CD8-positive, alpha-beta memory T cell (primary cell): ENCODE data around the gene SRXN1. TPM values are rescaled to one million over a fixed set of nuclear protein-coding genes. Genes with fewer than 3 reads are reported as not detected.

ENCODE experiments used
- CTCF ChIA-PET: fragments of 350-600 bp; sonication (Branson Sonifier 250); formaldehyde crosslinking; loops from one replicate; lab custom pipeline; 2021; ENCODE audit warnings: antibody characterized with exemption; lab: Charles Lee
- POLR2A ChIA-PET: fragments of 350-600 bp; sonication (Branson Sonifier 250); formaldehyde crosslinking; loops from one replicate; lab custom pipeline; 2021; ENCODE audit warnings: antibody characterized with exemption; lab: Charles Lee
- DNase-seq, 5 donors: peaks; one replicate each; pipeline versions ENCODE4 v3.0.0 to v3.0.0-alpha.2; 2020 to 2022; ENCODE audit warnings: mixed read lengths in 1 of 5
- H3K27ac ChIP-seq: one replicate; pipeline ENCODE4 v1.7.0; 2013; ENCODE audit warnings: low read depth, mild to moderate bottlenecking, low read length, moderate library complexity
- H3K27me3 ChIP-seq: 2 replicates; pipeline ENCODE4 v1.7.0; 2013; ENCODE audit warnings: low read length, mild to moderate bottlenecking; ENCODE audit not compliant: insufficient read depth, poor library complexity, severe bottlenecking
- H3K36me3 ChIP-seq: 2 replicates; pipeline ENCODE4 v1.7.0; 2013; ENCODE audit warnings: mild to moderate bottlenecking, low read length, moderate library complexity; ENCODE audit not compliant: insufficient read depth
- H3K4me1 ChIP-seq: 2 replicates; pipeline ENCODE4 v1.7.0; 2013; ENCODE audit warnings: mild to moderate bottlenecking, low read length, moderate library complexity; ENCODE audit not compliant: insufficient read depth
- H3K4me3 ChIP-seq: 2 replicates; pipeline ENCODE4 v1.7.0; 2013; ENCODE audit warnings: mild to moderate bottlenecking, low read length
- H3K9me3 ChIP-seq: 2 replicates; pipeline ENCODE4 v1.7.0; 2013; ENCODE audit warnings: mild to moderate bottlenecking, low read length
- H3K27ac Mint-ChIP-seq, 8 donors: one replicate each; pipeline ENCODE4 v1.8.0; 2020 to 2021; ENCODE audit warnings: mixed read lengths in 8 of 8, mild to moderate bottlenecking in 6 of 8, inconsistent platforms in 3 of 8, moderate library complexity in 3 of 8
- H3K27me3 Mint-ChIP-seq, 2 donors: one replicate each; pipeline ENCODE4 v1.8.0; 2020 to 2021; ENCODE audit warnings: mixed read lengths in 2 of 2, mild to moderate bottlenecking in 1 of 2, moderate library complexity in 1 of 2
- H3K36me3 Mint-ChIP-seq, 3 donors: one replicate each; pipeline ENCODE4 v1.8.0; 2020 to 2021; ENCODE audit warnings: mixed read lengths in 3 of 3, inconsistent platforms in 1 of 3, mild to moderate bottlenecking in 1 of 3
- H3K4me1 Mint-ChIP-seq, 3 donors: one replicate each; pipeline ENCODE4 v1.8.0; 2020 to 2021; ENCODE audit warnings: mixed read lengths in 3 of 3, inconsistent platforms in 1 of 3, mild to moderate bottlenecking in 1 of 3
- H3K4me3 Mint-ChIP-seq, 7 donors: one replicate each; pipeline ENCODE4 v1.8.0; 2020 to 2021; ENCODE audit warnings: mixed read lengths in 7 of 7, mild to moderate bottlenecking in 6 of 7, moderate library complexity in 4 of 7, inconsistent platforms in 2 of 7
- H3K9me3 Mint-ChIP-seq, 5 donors: one replicate each; pipeline ENCODE4 v1.8.0; 2020 to 2022; ENCODE audit warnings: mixed read lengths in 5 of 5, mild to moderate bottlenecking in 3 of 5, moderate library complexity in 2 of 5, inconsistent platforms in 1 of 5
- polyA plus RNA-seq: library from polyadenylated mRNA; unstranded; fragments of 300-500 nt; fragmentation: Illumina TruSeq; gene quantifications from one replicate; pipeline ENCODE4 v1.2.3, GENCODE V29; 2021
- total RNA-seq, 2 experiments: library from RNA; stranded (reverse); gene quantifications; one replicate each; pipeline ENCODE4 v1.2.3, GENCODE V29; 2021

Gene SRXN1
- total and polyA plus RNA-seq, 3 experiments from 2014 or later: 20.3 to 26.3 (median 25.9) TPM

DNA sequence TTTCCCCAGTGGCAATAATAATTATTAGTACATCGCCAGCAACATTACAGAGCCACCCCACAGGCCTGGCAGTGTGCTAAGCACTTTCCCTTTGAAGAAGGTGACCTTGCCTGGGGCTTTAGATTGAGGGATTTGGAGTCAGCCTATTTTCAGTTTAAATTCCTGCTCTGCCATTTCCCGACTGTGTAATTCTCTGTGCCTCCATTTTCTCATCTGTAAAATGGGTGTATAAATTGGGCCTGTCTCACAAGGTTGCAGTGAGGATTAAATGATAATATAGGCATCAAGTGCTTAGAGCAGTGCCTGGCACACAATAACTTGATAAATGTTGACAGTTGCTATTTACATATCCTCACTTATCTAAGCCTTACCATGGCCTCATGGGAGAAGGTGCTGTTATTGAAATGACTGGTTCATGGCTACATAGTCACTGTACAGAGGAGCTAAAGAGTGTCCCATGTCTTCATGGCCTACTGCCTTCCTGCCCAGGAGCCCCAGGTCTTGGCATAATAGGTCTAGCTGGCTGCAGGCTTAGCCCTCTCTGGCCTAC, 27.7 kb upstream of the SRXN1 start:
- ChIA-PET CTCF (no interaction called here), POLR2A (no interaction called here)
- peaks cover 0 to 3% (median 0%) of the 10 kb centered on the region in 5 donors for H3K9me3 Mint-ChIP-seq
- Histone ChIP-seq H3K4me1 (peaks cover 5% of the 10 kb centered on the region), H3K9me3 (no peaks in the 10 kb centered on the region), H3K27me3 (peaks cover 33% of the 10 kb centered on the region), H3K27ac (no peak overlapping the region), H3K36me3 (no peaks in the 10 kb centered on the region), H3K4me3 (no peak overlapping the region)
- H3K4me1 Mint-ChIP-seq: peaks cover 3 to 5% (median 5%) of the 10 kb centered on the region in 3 donors
- H3K36me3 Mint-ChIP-seq: peaks cover 0 to 1% (median 0%) of the 10 kb centered on the region in 3 donors
- no peak overlapping the region for H3K27ac Mint-ChIP-seq
- no peak overlapping the region for H3K4me3 Mint-ChIP-seq
- H3K27me3 Mint-ChIP-seq: peaks cover 60 to 64% of the 10 kb centered on the region in 2 donors
- no peak for DNase-seq

DNA sequence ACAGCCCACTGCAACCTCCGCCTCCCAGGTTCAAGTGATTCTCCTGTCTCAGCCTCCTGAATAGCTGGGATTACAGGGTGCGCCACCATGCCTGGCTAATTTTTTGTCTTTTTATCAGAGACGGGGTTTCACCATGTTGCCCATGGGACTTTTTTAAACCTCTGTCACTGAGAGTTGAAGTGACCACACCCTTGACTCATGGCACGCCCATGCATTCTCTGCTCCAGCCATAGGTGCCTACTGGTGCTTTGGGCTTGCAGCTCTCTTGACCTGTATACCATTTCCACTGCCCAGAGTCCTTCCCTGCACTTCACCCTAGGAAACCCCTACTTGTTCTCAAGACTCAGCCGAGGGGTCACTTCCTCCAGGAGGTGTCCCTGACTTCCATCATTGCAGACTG, 25.0 kb upstream of the SRXN1 start:
- no peaks in the 10 kb centered on the region for H3K36me3 ChIP-seq
- H3K4me1 ChIP-seq: peaks cover 6% of the 10 kb centered on the region
- Mint-ChIP-seq H3K27ac (no peak overlapping the region), H3K36me3 (peaks cover 0 to 1% (median 0%) of the 10 kb centered on the region in 3 donors), H3K27me3 (peaks cover 64 to 81% of the 10 kb centered on the region in 2 donors), H3K9me3 (peaks cover 0 to 4% (median 0%) of the 10 kb centered on the region in 5 donors), H3K4me3 (no peak overlapping the region), H3K4me1 (peaks cover 3 to 6% (median 6%) of the 10 kb centered on the region in 3 donors)
- ChIA-PET POLR2A (no interaction called here), CTCF (interaction anchor here (0.9 kb wide), 1 partner anchor 15 kb away, joined by 3 read pairs; no protein-coding TSS in a partner anchor)
- no peak overlapping the region for H3K4me3 ChIP-seq
- H3K9me3 ChIP-seq: no peaks in the 10 kb centered on the region
- no peak overlapping the region for H3K27ac ChIP-seq
- no peak for DNase-seq
- peaks cover 54% of the 10 kb centered on the region for H3K27me3 ChIP-seq

DNA sequence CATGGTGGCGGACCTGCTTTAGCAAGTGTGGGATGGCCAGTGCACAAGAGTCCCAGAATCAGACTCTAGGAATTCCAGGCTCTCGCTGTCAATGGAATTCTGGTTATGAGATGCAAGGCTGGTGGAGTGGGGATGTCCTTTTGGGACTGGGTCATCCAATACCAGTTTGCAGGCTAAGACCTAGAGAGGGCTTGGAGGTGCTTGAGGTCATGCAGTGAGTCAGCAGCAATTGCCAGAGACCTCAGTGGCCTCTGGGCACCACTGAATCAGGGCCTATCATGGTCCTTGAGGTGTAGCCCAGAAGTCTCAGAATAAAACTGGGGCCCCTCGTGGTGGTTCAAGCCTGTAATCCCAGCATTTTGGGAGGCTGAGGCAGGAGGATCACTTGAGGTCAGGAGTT, 24.0 kb upstream of the SRXN1 start:
- H3K27me3 Mint-ChIP-seq: peaks cover 64 to 83% of the 10 kb centered on the region in 2 donors
- Histone ChIP-seq H3K27ac (no peak overlapping the region), H3K27me3 (peaks cover 55% of the 10 kb centered on the region), H3K9me3 (no peaks in the 10 kb centered on the region), H3K36me3 (no peaks in the 10 kb centered on the region), H3K4me1 (peaks cover 6% of the 10 kb centered on the region), H3K4me3 (no peak overlapping the region)
- ChIA-PET POLR2A (no interaction called here), CTCF (no interaction called here)
- DNase-seq: no peak
- peaks cover 0 to 4% (median 0%) of the 10 kb centered on the region in 5 donors for H3K9me3 Mint-ChIP-seq
- H3K4me1 Mint-ChIP-seq: peaks cover 3 to 9% (median 6%) of the 10 kb centered on the region in 3 donors
- H3K36me3 Mint-ChIP-seq: peaks cover 0 to 1% (median 0%) of the 10 kb centered on the region in 3 donors
- no peak overlapping the region for H3K4me3 Mint-ChIP-seq
- H3K27ac Mint-ChIP-seq: no peak overlapping the region

DNA sequence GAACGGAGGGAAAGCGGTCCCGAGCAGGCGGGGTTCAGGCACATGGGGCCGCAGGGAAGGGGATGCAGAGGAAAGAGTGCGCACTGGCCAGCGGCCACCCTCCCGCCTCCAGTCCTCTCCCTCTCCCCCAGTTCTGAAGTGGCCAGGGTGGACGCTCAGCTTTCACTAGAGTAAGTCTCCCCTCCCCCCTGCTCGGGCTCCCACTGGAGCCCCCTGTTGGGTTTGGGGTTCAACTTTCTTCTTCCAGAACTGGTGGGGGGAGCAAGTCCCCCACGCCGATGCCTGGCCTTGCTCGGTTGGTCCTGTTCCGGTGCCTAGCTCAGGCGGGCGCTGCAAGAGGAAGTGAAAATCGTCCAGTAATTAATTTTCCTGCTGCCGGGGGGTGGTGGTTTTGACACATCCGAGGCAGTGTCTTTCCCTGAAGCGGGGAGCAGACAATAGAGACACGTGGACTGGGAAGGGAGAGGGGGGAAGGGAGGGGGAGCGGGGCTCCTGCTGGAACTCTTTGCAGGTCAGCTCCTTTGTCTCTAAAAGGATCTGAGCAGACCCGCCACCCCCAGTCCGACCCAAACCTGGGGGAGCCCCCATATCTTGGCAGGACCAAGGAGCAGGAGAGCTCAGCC, 23.4 kb upstream of the SRXN1 start:
- peaks cover 55% of the 10 kb centered on the region for H3K27me3 ChIP-seq
- H3K27me3 Mint-ChIP-seq: peaks cover 66 to 83% of the 10 kb centered on the region in 2 donors

DNA sequence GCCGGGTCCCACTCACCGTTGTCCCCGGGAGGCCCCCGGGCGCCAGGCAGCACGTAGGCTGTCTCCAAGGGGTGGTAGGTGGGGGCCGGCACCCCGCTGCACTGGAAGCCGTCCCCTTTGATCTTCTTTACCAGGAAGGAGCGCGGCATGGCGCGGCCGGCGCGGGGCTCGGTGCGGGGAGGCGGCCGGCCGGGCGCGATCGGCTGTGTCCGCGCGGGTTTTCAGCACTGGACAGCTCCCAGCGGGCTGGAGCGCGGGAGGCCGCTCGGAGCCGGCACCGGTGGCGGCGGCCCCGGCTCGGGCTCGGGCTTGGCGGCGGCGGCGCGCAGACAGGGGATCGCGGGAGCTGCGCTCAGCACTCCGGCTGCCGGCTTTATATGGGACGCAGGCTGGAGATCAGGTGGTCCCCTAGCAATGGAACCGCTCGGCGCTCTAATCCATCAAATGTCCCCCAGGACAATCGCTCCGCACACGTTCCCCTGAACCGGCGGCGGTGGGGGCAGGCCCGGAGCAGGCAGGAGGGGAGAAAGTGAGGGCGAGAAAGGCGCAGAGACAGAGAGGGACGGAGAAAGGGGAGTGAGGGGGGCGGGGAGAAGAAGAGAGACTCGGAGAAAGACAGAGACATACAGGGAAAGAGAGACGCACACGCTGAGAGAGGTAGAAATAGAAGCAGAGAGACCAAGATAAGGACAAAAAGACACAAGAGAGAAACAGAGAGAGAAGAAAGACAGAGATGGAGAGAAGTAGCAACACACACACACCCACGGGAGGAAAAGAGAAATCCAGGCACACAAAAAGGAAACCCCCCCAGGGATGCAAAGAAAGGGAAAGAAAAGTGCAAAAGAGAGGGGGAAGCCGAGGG, 22.7 kb upstream of the SRXN1 start, which contains the start of gene SCRT2:
Gene SCRT2 (minus strand): TSS at position 350 of the 862 bp plus-strand sequence. CDS start 201 bp downstream, at position 149.
- Mint-ChIP-seq H3K9me3 (peaks cover 0 to 4% (median 0%) of the 10 kb centered on the region in 5 donors), H3K4me1 (peaks cover 5 to 9% (median 6%) of the 10 kb centered on the region in 3 donors), H3K36me3 (peaks cover 0 to 1% (median 0%) of the 10 kb centered on the region in 3 donors), H3K27me3 (peaks cover 62 to 83% of the 10 kb centered on the region in 2 donors), H3K27ac (peak within 1 kb of the TSS in 1 of 8 donors; percentile 12), H3K4me3 (peak within 1 kb of the TSS in 2 of 7 donors; percentile 24 to 56)
- CTCF ChIA-PET: no interaction called here
- DNase-seq: peak; percentile 37 to 69 (median 49)
- peaks cover 55% of the 10 kb centered on the region for H3K27me3 ChIP-seq
- POLR2A ChIA-PET: interaction anchor here (0.6 kb wide), 1 partner anchor 32 kb away, joined by 3 read pairs; no protein-coding TSS in a partner anchor
- peak within 1 kb of the TSS; percentile 38 for H3K27ac ChIP-seq
- H3K4me1 ChIP-seq: peaks cover 6% of the 10 kb centered on the region
- H3K36me3 ChIP-seq: no peaks in the 10 kb centered on the region
- H3K9me3 ChIP-seq: no peaks in the 10 kb centered on the region
- no peak within 1 kb of the TSS for H3K4me3 ChIP-seq

More for the DNA sequence above, 23.4 kb upstream of the SRXN1 start:
- Histone ChIP-seq H3K4me1 (peaks cover 6% of the 10 kb centered on the region), H3K27ac (no peak overlapping the region), H3K36me3 (no peaks in the 10 kb centered on the region), H3K9me3 (no peaks in the 10 kb centered on the region), H3K4me3 (no peak overlapping the region)
- Mint-ChIP-seq H3K36me3 (peaks cover 0 to 1% (median 0%) of the 10 kb centered on the region in 3 donors), H3K4me1 (peaks cover 4 to 9% (median 6%) of the 10 kb centered on the region in 3 donors), H3K4me3 (no peak overlapping the region), H3K27ac (peak overlapping the region in 1 of 8 donors; percentile 12), H3K9me3 (peaks cover 0 to 4% (median 0%) of the 10 kb centered on the region in 5 donors)
- no peak for DNase-seq
- ChIA-PET POLR2A (interaction anchor here (0.6 kb wide), 1 partner anchor 32 kb away, joined by 3 read pairs; no protein-coding TSS in a partner anchor), CTCF (no interaction called here)

DNA sequence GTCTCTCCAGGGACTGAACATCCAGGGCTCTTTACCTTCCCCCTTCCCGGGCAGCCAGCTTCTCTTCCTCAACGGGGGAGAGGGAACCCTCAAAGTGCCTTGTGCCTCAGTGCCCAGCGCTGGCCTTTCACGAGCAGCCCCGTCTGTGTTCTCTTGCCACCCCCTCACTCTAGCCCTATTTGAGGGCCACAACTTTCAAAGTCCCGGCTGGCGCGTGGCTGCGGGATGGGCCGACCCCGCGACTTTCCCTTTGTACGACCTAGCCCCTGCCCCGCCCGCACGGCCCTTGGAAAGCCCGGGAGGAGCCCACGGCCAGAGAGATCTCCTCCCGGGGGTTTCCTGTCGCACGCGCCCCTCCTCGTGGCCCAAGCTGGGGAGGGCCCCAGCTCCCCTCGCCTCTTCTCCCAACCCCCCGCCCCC, 22.0 kb upstream of the SRXN1 start:
- Histone ChIP-seq H3K9me3 (no peaks in the 10 kb centered on the region), H3K4me1 (peaks cover 6% of the 10 kb centered on the region), H3K4me3 (no peak overlapping the region), H3K27me3 (peaks cover 55% of the 10 kb centered on the region), H3K36me3 (no peaks in the 10 kb centered on the region), H3K27ac (no peak overlapping the region)
- DNase-seq: no peak
- H3K27ac Mint-ChIP-seq: no peak overlapping the region
- H3K36me3 Mint-ChIP-seq: peaks cover 0 to 1% (median 0%) of the 10 kb centered on the region in 3 donors
- H3K9me3 Mint-ChIP-seq: peaks cover 0 to 4% (median 0%) of the 10 kb centered on the region in 5 donors
- no peak overlapping the region for H3K4me3 Mint-ChIP-seq
- CTCF ChIA-PET: no interaction called here
- peaks cover 62 to 83% of the 10 kb centered on the region in 2 donors for H3K27me3 Mint-ChIP-seq
- H3K4me1 Mint-ChIP-seq: peaks cover 5 to 9% (median 6%) of the 10 kb centered on the region in 3 donors
- POLR2A ChIA-PET: no interaction called here

DNA sequence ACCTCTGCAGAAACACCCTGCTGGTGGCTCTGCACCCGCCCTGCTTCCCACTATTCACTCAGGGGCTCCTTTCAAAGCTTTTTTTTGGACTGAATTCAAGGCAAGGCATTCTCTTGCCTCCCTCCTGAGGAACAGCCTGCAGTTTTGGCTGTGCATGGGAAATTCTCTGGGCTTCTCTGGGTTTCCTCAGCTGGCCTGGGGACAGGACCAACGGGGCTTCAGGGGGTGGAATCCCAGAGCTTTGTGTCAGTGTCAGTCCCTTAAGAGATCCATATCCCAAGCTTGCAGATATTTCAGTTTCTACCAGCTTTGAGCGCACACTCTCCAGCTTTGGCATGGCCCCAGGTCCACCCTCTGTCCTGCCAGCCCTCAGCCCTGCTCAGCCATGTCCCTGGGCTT, 20.6 kb upstream of the SRXN1 start:
- no peak overlapping the region for H3K4me3 ChIP-seq
- POLR2A ChIA-PET: no interaction called here
- H3K9me3 ChIP-seq: no peaks in the 10 kb centered on the region
- no peak overlapping the region for H3K4me3 Mint-ChIP-seq
- no peak for DNase-seq
- H3K27me3 Mint-ChIP-seq: peaks cover 53 to 71% of the 10 kb centered on the region in 2 donors
- H3K4me1 ChIP-seq: peaks cover 6% of the 10 kb centered on the region
- H3K27ac Mint-ChIP-seq: no peak overlapping the region
- peaks cover 0 to 4% (median 0%) of the 10 kb centered on the region in 5 donors for H3K9me3 Mint-ChIP-seq
- CTCF ChIA-PET: no interaction called here
- H3K36me3 Mint-ChIP-seq: peaks cover 0 to 1% (median 0%) of the 10 kb centered on the region in 3 donors
- H3K4me1 Mint-ChIP-seq: peaks cover 5 to 9% (median 6%) of the 10 kb centered on the region in 3 donors
- H3K36me3 ChIP-seq: no peaks in the 10 kb centered on the region
- H3K27me3 ChIP-seq: peaks cover 47% of the 10 kb centered on the region
- peak overlapping the region; percentile 48 for H3K27ac ChIP-seq
